AG09309 (cell line): ENCODE results near the gene THOC1.
A peak's percentile ranks its signal among the peaks of the same experiment; 100 is the strongest.
"Not testable (repeated sequence)": the region's sequence is repeated elsewhere in the genome, so short reads cannot be mapped to it uniquely, and the experiment has no call there.

Source experiments
- DNase-seq: peaks from one replicate; pipeline ENCODE4 v3.0.0-alpha.2; 2010; ENCODE audit warnings: low read depth
- H3K4me3 ChIP-seq: 2 replicates; pipeline ENCODE4 v1.5.1; 2011; ENCODE audit warnings: mild to moderate bottlenecking, low read depth, low read length, moderate library complexity; ENCODE audit not compliant: control insufficient read depth
- TF ChIP-seq, protein P1 (sequence below): IDR thresholded peaks from 2 replicates; pipeline ENCODE4 v1.5.1; 2011; ENCODE audit warnings: mild to moderate bottlenecking, low read depth, low read length, inconsistent platforms; ENCODE audit not compliant: insufficient read depth, control insufficient read depth; ENCODE audit errors: missing control alignments

THOC1 gene

DNA sequence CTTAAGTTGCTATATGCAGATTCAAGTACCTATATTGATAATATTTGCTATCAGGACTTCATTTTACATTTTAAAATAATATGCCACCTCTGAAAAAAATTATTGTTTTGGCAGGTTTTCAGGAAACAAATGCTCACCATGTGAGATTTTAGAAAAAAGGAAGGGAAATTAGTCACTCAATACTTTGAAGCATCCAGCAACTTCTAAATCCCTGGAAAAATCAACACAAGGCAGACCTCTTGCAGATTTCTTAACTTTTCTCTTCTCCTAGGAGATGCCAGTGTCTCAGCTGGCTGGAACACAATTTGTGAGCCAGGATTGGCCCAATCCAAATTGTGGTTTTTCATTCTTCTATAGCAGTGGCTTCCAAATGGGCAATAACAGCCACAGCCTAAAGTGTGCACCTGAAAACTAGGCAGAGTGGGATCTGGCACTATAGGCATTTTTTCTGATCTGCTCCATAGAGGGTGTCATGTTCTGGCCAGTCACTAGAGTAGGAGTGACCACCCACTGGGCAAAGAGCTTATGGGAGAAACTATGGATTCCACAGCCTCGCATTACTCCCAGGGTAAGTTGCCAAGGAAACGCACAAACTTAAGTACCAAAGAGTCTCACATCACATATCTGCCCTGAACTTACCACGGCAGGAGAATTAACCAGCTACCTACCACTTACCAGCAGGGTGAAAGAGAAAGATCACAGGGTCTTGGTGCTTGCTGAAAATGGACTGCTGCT is 28.1 kb upstream of the THOC1 start:
- TF ChIP-seq, protein P1, sequence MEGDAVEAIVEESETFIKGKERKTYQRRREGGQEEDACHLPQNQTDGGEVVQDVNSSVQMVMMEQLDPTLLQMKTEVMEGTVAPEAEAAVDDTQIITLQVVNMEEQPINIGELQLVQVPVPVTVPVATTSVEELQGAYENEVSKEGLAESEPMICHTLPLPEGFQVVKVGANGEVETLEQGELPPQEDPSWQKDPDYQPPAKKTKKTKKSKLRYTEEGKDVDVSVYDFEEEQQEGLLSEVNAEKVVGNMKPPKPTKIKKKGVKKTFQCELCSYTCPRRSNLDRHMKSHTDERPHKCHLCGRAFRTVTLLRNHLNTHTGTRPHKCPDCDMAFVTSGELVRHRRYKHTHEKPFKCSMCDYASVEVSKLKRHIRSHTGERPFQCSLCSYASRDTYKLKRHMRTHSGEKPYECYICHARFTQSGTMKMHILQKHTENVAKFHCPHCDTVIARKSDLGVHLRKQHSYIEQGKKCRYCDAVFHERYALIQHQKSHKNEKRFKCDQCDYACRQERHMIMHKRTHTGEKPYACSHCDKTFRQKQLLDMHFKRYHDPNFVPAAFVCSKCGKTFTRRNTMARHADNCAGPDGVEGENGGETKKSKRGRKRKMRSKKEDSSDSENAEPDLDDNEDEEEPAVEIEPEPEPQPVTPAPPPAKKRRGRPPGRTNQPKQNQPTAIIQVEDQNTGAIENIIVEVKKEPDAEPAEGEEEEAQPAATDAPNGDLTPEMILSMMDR = no peak
- H3K4me3 ChIP-seq = no peak overlapping the region
- peak; percentile 39 for DNase-seq

DNA sequence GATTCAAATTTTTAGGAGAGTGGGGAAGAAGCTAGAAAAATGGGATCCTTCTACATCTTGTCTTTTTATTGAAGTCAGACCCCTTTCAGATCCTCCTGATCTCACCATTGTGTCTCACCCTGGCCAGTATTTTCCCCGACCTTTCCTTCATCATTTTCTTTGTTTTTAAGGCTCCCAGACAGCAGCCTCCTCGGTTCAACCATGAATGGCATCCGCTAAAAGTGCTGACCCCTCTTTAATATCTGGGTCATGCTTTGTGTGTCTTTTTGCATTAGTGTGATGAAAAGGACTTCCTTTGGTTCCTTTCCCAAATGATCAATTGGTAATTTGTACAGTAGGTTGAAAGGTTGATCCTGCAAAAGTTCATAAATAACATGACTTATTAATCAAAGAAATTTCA is 26.7 kb upstream of the THOC1 start:
- H3K4me3 ChIP-seq = no peak overlapping the region
- TF ChIP-seq, protein P1 = no peak
- DNase-seq = no peak

DNA sequence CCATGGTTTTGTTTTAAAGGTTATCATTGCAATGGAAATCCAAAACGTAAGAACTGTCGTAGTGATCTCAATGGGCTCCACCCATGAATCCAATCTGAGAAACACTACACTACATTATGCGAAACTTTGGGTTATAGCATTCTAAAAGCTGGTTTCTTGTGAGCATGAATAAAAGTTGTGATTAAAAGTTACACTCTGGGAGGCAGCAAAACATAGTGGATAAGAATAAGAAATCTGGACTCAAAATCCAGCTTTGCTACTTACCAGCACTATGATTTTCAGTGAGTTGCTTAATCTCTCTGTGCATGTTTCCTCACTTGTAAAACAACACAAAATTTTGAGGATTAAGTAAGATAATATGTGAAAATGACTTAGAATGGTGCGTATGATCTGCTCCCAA is 25.7 kb upstream of the THOC1 start:
- DNase-seq = peak; percentile 21
- TF ChIP-seq, protein P1 = peak; percentile 17
- no peak overlapping the region for H3K4me3 ChIP-seq

DNA sequence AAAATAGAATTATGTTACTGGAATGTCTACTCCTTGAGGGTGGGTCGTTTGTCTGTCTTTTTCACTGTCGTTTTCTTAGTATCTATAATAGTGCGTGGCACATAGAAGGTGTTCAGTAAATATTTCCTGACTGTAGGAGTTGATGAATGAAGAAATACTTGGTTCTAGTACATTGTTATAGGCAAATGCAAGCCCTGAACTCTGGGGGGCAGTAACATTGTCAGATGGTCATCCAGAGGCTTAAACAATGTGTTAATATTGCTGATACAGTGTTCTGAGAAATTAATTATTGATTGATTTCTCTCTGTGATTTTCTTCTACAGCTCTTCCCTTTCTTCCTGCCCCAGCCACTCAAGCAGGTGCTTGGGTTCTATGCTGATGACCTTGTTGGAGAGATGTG is 24.4 kb upstream of the THOC1 start:
- no peak for DNase-seq
- H3K4me3 ChIP-seq = no peak overlapping the region
- TF ChIP-seq, protein P1 = peak; percentile 35

DNA sequence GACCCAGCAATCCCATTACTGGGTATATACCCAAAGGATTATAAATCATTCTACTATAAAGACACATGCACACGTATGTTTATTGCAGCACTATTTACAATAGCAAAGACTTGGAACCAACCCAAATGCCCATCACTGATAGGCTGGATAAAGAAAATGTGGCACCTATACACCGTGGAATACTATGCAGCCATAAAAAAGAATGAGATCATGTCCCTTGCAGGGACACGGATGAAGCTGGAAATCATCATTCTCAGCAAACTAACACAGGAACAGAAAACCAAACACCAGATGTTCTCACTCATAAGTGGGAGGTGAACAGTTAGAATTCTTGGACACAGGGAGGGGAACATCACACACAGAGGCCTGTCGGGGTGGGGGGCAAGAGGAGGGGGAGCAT is 22.1 kb upstream of the THOC1 start:
- not testable (repeated sequence) for DNase-seq, H3K4me3 ChIP-seq

DNA sequence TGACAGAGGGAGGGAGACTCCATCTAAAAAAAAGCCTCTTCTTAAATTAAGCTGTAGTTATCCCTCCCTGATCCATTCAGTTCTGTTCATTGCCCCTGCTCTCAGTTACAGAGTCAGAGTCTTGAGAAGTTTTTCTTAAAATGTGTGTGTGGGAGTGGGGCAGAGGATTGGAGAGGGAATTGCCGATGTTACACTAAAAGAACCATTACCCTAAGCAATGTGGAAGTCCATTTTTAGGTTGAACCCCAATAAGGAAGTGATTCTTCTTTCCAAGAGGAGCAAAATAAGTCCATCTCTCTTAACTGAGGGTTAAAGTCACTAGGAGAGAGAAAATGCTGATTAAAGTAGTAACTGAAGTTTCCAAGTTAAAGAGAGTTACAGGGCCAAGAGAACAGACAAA is 21.2 kb upstream of the THOC1 start:
- no peak for DNase-seq
- no peak overlapping the region for H3K4me3 ChIP-seq
- TF ChIP-seq, protein P1 = no peak

DNA sequence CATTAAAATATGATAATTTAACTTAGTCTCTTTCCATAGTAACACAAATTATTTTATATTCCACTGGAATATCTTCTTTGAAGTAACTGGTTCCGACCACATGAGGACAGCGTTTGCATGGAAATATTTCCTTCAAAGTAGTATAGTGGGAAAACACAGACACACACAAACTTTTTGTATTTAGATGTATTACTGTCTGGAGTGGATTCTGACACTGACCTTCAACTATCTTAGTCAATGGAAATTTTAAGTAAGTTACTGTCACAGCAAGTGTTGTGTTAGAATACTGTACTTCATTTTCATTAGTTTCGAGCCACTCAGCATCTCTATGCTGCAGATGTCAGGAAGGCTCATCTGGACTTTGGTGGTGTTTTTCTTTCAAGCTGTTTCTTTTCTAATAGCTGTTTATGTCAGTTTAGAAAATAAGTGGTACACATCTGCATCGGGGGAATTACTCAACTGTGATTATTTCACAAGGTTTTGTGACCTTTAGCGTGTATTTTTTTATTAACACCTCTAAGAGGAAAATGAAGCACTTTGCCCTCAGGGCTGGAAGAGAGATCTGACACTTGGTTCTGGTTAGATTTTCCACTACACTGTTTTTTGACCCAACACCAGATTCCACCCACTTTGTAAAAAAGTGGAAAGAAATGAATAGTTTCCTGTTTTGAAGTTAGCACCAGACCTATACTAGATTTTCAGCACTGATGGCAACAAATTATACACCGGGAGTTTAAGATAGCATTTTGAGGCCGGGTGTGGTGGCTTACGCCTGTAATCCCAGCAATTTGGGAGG is 18.9 kb upstream of the THOC1 start:
- DNase-seq = no peak
- TF ChIP-seq, protein P1 = peak; percentile 63
- no peak overlapping the region for H3K4me3 ChIP-seq
